ENCODE results near the gene ZNF227. TPM values are rescaled to one million over a fixed set of nuclear protein-coding genes. Genes with fewer than 3 reads are reported as not detected.

The ZNF227 gene
- total and polyA plus RNA-seq, 2 donors (not counting 3 experiments of a cell fraction or from before 2014, with no cell fraction given): 3.4 to 17.8 TPM

GRCh38 chr19:44176590-44176989 is 35.7 kb upstream of the ZNF227 start:
- dilution Hi-C loops (cut with MboI; ENCODE audit: extremely low pct_ligation_motif_present, low sequenced_read_pairs): no loop called here

More at GRCh38 chr19:44176590-44176989, 35.7 kb upstream of the ZNF227 start:
- ChIA-PET POLR2A (no interaction called here), CTCF (no interaction called here)
- intact Hi-C loops (cut with micrococcal nuclease): no loop called here
- H2AFZ ChIP-seq (ENCODE audit: low read depth, low read length): no peak overlapping the region
- no peaks in the 10 kb centered on the region for H3K27me3 ChIP-seq (ENCODE audit: control insufficient read depth in 2 of 2, insufficient read depth in 2 of 2, low read length in 2 of 2)
- no peak for DNase-seq (ENCODE audit: low read depth, low spot score)
- no peak for TF ChIP-seq MYC (IDR thresholded peaks at IDR 0.05; ENCODE audit: low read depth, low read length)
- no peak for TF ChIP-seq FOS (IDR thresholded peaks at IDR 0.05; ENCODE audit: borderline replicate concordance, insufficient read depth, low read length)
- no peak for TF ChIP-seq POLR2A (IDR thresholded peaks at IDR 0.05; ENCODE audit: low read depth, low read length)
- TF ChIP-seq, protein P1, sequence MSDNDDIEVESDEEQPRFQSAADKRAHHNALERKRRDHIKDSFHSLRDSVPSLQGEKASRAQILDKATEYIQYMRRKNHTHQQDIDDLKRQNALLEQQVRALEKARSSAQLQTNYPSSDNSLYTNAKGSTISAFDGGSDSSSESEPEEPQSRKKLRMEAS (IDR thresholded peaks at IDR 0.05; ENCODE audit: insufficient read depth, insufficient read length): no peak
- no peak for TF ChIP-seq GATA2 (IDR thresholded peaks at IDR 0.05; ENCODE audit: insufficient read depth, insufficient read length, low read depth, low read length)
- TF ChIP-seq JUN (IDR thresholded peaks at IDR 0.05; ENCODE audit: borderline replicate concordance, insufficient read depth, insufficient read length, low read depth): no peak
- TF ChIP-seq EZH2 (IDR thresholded peaks at IDR 0.05; ENCODE audit: borderline replicate concordance, low read depth, low read length, severe bottlenecking): no peak
- TF ChIP-seq CTCF (IDR thresholded peaks at IDR 0.05; ENCODE audit: extremely low read depth in 1 of 2, insufficient read depth in 1 of 2, low read depth in 1 of 2, low read length in 2 of 2): no peak
- TF ChIP-seq POLR2AphosphoS5 (IDR thresholded peaks at IDR 0.05; ENCODE audit: insufficient read depth, low read depth, low read length): no peak
- no peak overlapping the region for H3K9ac ChIP-seq (replicated peaks; ENCODE audit: extremely low read depth, insufficient read depth, low read length)
- no TSS peak for BruUV-seq (replicated peaks)
- H3K9me3 ChIP-seq (replicated peaks; ENCODE audit: control insufficient read depth, insufficient read depth, low read length): peaks cover 20% of the 10 kb centered on the region
- no peak overlapping the region for H3K27ac ChIP-seq (ENCODE audit: insufficient read depth, low read depth, low read length)
- no peaks in the 10 kb centered on the region for H3K4me1 ChIP-seq (ENCODE audit: control insufficient read depth, extremely low read depth, insufficient read depth, low read length)
- peaks cover 26 to 27% of the 10 kb centered on the region in 2 experiments for H3K36me3 ChIP-seq (ENCODE audit: control insufficient read depth in 2 of 2, extremely low read depth in 1 of 2, insufficient read depth in 2 of 2, low read length in 2 of 2)
- H3K79me2 ChIP-seq (ENCODE audit: control insufficient read depth, insufficient read depth, low read length): no peaks in the 10 kb centered on the region
- no peak for FAIRE-seq
- H3K4me3 ChIP-seq (replicated peaks in 1 of 3; ENCODE audit: insufficient read depth in 1 of 3, low read depth in 1 of 3, low read length in 3 of 3): no peak overlapping the region
- H4K20me1 ChIP-seq (replicated peaks; ENCODE audit: control insufficient read depth, extremely low read depth, insufficient read depth, low read length): no peaks in the 10 kb centered on the region
- H3K4me2 ChIP-seq (ENCODE audit: insufficient read depth, low read length): no peak overlapping the region
- no peaks in the 10 kb centered on the region for H3K9me1 ChIP-seq (replicated peaks; ENCODE audit: control insufficient read depth, extremely low read depth, insufficient read depth, low read length)

All from endothelial cell of umbilical vein (primary cell).